ENCODE data around the gene NAA60. TPM values are rescaled to one million over a fixed set of nuclear protein-coding genes. Genes with fewer than 3 reads are reported as not detected.

NAA60 gene
- total and polyA plus RNA-seq, 7 experiments from 2014 or later = 38.7 to 63.7 (median 55.3) TPM

DNA sequence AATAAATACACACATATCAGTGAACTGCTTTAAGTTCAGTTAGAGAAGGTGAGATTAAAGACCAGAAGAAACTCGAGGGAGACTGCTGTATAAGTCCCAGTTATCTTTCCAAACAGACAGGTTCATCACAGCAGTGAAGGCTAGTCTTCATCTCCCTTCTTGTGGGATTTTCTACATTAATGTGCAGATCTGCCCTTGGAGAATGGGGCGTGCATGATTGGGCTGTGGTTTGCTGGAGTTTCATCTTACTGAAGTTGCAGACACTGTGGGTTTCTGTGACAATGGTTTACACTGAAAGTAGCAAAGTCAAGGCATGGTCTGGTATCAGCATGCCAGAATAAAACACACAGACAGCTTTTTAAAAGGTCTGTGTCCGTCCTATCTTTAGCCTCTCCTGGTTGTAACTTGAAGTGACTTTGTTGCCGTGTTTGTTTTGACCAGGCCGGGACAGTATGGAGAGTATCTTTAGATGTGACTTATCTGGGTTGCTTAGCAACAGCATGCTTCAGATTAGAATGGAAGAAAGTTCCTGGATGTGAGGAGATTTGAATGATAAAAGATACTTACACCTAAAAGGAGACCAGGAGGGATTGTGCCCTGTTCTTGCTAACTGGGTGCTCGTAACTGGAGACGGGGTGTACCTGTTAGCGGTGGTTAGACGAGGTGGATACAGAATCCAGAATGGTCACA, 16.1 kb downstream of the NAA60 start:
- Histone ChIP-seq H3K4me1 (ENCODE audit: control insufficient read depth in 2 of 2, insufficient read depth in 2 of 2, low read length in 2 of 2) (peaks cover 46 to 49% of the 10 kb centered on the region in 2 donors), H3K4me3 (ENCODE audit: low read length) (peak overlapping the region; percentile 84), H3K36me3 (ENCODE audit: control insufficient read depth in 2 of 3, insufficient read depth in 3 of 3, low read length in 3 of 3) (no peaks in the 10 kb centered on the region), H3K27ac (ENCODE audit: low read depth, low read length) (peak overlapping the region; percentile 96), H3K27me3 (ENCODE audit: control insufficient read depth in 2 of 2, insufficient read depth in 2 of 2, low read length in 2 of 2) (no peaks in the 10 kb centered on the region), H3K9me3 (ENCODE audit: control insufficient read depth in 2 of 3, low read length in 3 of 3) (no peaks in the 10 kb centered on the region)
- Mint-ChIP-seq H3K4me1 (peaks cover 42 to 70% (median 62%) of the 10 kb centered on the region in 7 donors), H3K4me3 (peak overlapping the region; percentile 74 to 97 (median 90)), H3K27ac (peak overlapping the region; percentile 62 to 97 (median 90)), H3K27me3 (no peaks in the 10 kb centered on the region), H3K36me3 (peaks cover 0 to 9% (median 0%) of the 10 kb centered on the region in 5 donors), H3K9me3 (peaks cover 0 to 3% (median 0%) of the 10 kb centered on the region in 11 donors)
- no peak for ATAC-seq
- peak in 6 of 9 donors; percentile 16 to 30 (median 25) for DNase-seq
- ChIA-PET POLR2A (interaction anchor here (0.9 to 1.5 kb wide), 3 partner anchors 177 to 325 kb away, joined by 3 to 4 read pairs (median 3); partner anchors contain the start of gene ZNF213), CTCF (interaction anchor here (1.7 kb wide), 1 partner anchor 327 kb away, joined by 6 read pairs; no protein-coding TSS in a partner anchor)
- intact Hi-C loops (cut with micrococcal nuclease) = loop anchor here (1.0 to 5.0 kb wide), 6 partner anchors 58 to 302 kb away; partner anchors contain the start of genes TIGD7 (in 1 of the 2), ZNF174 (in 1 of the 2), ZNF200 (in 1 of the 2) and ZNF75A (in 1 of the 2)

DNA sequence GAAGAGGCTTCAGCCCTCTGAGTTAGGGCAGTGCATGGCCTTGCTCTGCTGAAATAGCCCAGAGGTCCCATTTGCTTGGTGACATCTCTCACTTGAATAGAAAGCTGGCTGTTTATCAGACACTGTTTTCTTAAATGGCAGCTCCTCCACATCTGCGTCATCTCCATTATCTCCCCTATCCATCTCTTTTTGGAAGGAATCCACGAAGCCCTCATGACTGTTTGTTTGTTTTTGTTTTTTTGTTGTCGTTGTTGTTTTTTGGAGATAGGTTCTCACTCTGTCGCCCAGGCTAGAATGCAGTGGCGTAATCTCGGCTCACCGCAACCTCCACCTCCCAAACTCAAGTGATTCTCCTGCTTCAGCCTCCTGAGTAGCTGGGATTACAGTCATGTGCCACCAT, 16.6 kb downstream of the NAA60 start:
- intact Hi-C loops (cut with micrococcal nuclease) = no loop called here
- H3K36me3 Mint-ChIP-seq = peaks cover 0 to 9% (median 0%) of the 10 kb centered on the region in 5 donors
- no peaks in the 10 kb centered on the region for H3K9me3 ChIP-seq (ENCODE audit: control insufficient read depth in 2 of 3, low read length in 3 of 3)
- H3K4me1 ChIP-seq (ENCODE audit: control insufficient read depth in 2 of 2, insufficient read depth in 2 of 2, low read length in 2 of 2) = peaks cover 46 to 49% of the 10 kb centered on the region in 2 donors
- H3K27ac ChIP-seq (ENCODE audit: low read depth, low read length) = peak overlapping the region; percentile 96
- no peaks in the 10 kb centered on the region for H3K27me3 Mint-ChIP-seq
- peak overlapping the region in 8 of 9 donors; percentile 68 to 97 (median 92) for H3K27ac Mint-ChIP-seq
- H3K4me3 ChIP-seq (ENCODE audit: low read length) = no peak overlapping the region
- peaks cover 42 to 72% (median 62%) of the 10 kb centered on the region in 7 donors for H3K4me1 Mint-ChIP-seq
- CTCF ChIA-PET = interaction anchor here (1.5 to 1.7 kb wide), 2 partner anchors 328 to 330 kb away, joined by 6 to 7 read pairs; no protein-coding TSS in a partner anchor
- no peak for DNase-seq
- peaks cover 0 to 3% (median 0%) of the 10 kb centered on the region in 11 donors for H3K9me3 Mint-ChIP-seq
- no peak for ATAC-seq
- H3K36me3 ChIP-seq (ENCODE audit: control insufficient read depth in 2 of 3, insufficient read depth in 3 of 3, low read length in 3 of 3) = no peaks in the 10 kb centered on the region
- no peaks in the 10 kb centered on the region for H3K27me3 ChIP-seq (ENCODE audit: control insufficient read depth in 2 of 2, insufficient read depth in 2 of 2, low read length in 2 of 2)
- POLR2A ChIA-PET = interaction anchor here (0.6 to 1.2 kb wide), 4 partner anchors 49 to 276 kb away, joined by 3 to 4 read pairs (median 3); partner anchors contain the start of gene ZNF263
- peak overlapping the region; percentile 74 to 97 (median 90) for H3K4me3 Mint-ChIP-seq

DNA sequence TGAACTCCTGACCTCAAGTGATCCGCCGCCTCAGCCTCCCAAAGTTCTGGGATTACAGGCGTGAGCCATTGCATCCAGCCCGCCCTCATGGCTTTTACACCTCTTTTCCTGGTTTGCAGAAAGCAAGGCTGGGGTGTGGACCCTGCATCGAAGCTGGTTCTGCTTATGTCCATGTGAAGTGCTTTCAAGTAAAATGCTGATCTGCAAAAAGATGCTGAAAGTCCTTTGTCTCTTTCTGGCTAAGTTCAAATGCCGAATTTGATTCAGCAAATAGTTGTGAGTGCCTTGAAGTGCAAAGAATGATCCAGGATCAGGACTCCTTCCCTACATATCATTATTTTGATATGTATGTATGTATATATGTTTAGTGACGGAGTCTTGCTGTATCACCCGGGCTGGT, 17.1 kb downstream of the NAA60 start:
- peaks cover 0 to 4% (median 0%) of the 10 kb centered on the region in 3 experiments for H3K36me3 ChIP-seq (ENCODE audit: control insufficient read depth in 2 of 3, insufficient read depth in 3 of 3, low read length in 3 of 3)
- Mint-ChIP-seq H3K36me3 (peaks cover 0 to 13% (median 0%) of the 10 kb centered on the region in 5 donors), H3K4me3 (peak overlapping the region; percentile 19 to 93 (median 58)), H3K27me3 (no peaks in the 10 kb centered on the region), H3K4me1 (peaks cover 46 to 77% (median 67%) of the 10 kb centered on the region in 7 donors), H3K27ac (peak overlapping the region in 8 of 9 donors; percentile 71 to 97 (median 84)), H3K9me3 (peaks cover 0 to 3% (median 0%) of the 10 kb centered on the region in 11 donors)
- H3K27ac ChIP-seq (ENCODE audit: low read depth, low read length) = peak overlapping the region; percentile 96
- H3K4me1 ChIP-seq (ENCODE audit: control insufficient read depth in 2 of 2, insufficient read depth in 2 of 2, low read length in 2 of 2) = peaks cover 46 to 49% of the 10 kb centered on the region in 2 donors
- DNase-seq = no peak
- ChIA-PET CTCF (interaction anchor here (1.1 to 1.7 kb wide), 4 partner anchors 328 to 428 kb away, joined by 3 to 7 read pairs (median 4); no protein-coding TSS in a partner anchor), POLR2A (interaction anchor here (0.6 to 1.2 kb wide), 4 partner anchors 49 to 276 kb away, joined by 3 to 4 read pairs (median 3); partner anchors contain the start of gene ZNF263)
- no peaks in the 10 kb centered on the region for H3K9me3 ChIP-seq (ENCODE audit: control insufficient read depth in 2 of 3, low read length in 3 of 3)
- no peak overlapping the region for H3K4me3 ChIP-seq (ENCODE audit: low read length)
- H3K27me3 ChIP-seq (ENCODE audit: control insufficient read depth in 2 of 2, insufficient read depth in 2 of 2, low read length in 2 of 2) = no peaks in the 10 kb centered on the region
- intact Hi-C loops (cut with micrococcal nuclease) = no loop called here
- ATAC-seq = no peak

DNA sequence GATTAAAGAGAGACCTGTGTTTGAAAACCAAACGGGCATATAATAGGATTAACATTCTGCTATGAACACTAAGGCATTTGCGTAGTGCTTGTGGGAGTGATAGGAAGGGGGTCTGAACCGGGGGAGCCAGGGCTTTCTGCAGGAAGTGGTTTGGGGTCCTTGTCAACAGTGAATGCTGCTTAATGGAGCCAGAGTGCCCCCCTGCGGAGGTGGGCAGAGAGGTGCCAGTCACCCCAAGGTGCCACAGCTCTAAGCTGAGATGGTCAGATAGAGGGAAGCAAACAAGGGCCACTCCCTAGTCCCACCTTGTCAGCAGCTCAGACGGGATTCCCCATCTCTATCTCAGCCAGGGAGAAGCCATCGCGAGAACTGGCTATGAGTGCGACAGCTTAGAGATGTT, 17.7 kb downstream of the NAA60 start:
- H3K36me3 ChIP-seq (ENCODE audit: control insufficient read depth in 2 of 3, insufficient read depth in 3 of 3, low read length in 3 of 3) = peaks cover 0 to 8% (median 0%) of the 10 kb centered on the region in 3 experiments
- peak in 7 of 9 donors; percentile 48 to 70 (median 61) for DNase-seq
- H3K9me3 ChIP-seq (ENCODE audit: control insufficient read depth in 2 of 3, low read length in 3 of 3) = no peaks in the 10 kb centered on the region
- H3K4me3 Mint-ChIP-seq = peak overlapping the region; percentile 8 to 90 (median 48)
- peaks cover 45 to 80% (median 70%) of the 10 kb centered on the region in 7 donors for H3K4me1 Mint-ChIP-seq
- peaks cover 0 to 3% (median 0%) of the 10 kb centered on the region in 11 donors for H3K9me3 Mint-ChIP-seq
- POLR2A ChIA-PET = interaction anchor here (0.9 kb wide), 1 partner anchor 60 kb away, joined by 3 read pairs; the partner anchor contains the start of genes ZNF174 and ZSCAN32
- intact Hi-C loops (cut with micrococcal nuclease) = loop anchor here in 1 of 2 donors (1.0 kb wide), 1 partner anchor 458 kb away; no protein-coding TSS in a partner anchor
- peaks cover 46 to 49% of the 10 kb centered on the region in 2 donors for H3K4me1 ChIP-seq (ENCODE audit: control insufficient read depth in 2 of 2, insufficient read depth in 2 of 2, low read length in 2 of 2)
- H3K27ac ChIP-seq (ENCODE audit: low read depth, low read length) = peak overlapping the region; percentile 96
- CTCF ChIA-PET = interaction anchor here (0.6 to 1.5 kb wide), 5 partner anchors 326 to 1174 kb away, joined by 3 to 7 read pairs (median 3); partner anchors contain the start of gene ZNF213
- H3K27me3 ChIP-seq (ENCODE audit: control insufficient read depth in 2 of 2, insufficient read depth in 2 of 2, low read length in 2 of 2) = no peaks in the 10 kb centered on the region
- ATAC-seq = no peak
- H3K4me3 ChIP-seq (ENCODE audit: low read length) = no peak overlapping the region
- H3K27me3 Mint-ChIP-seq = no peaks in the 10 kb centered on the region
- peaks cover 0 to 13% (median 0%) of the 10 kb centered on the region in 5 donors for H3K36me3 Mint-ChIP-seq
- H3K27ac Mint-ChIP-seq = peak overlapping the region in 8 of 9 donors; percentile 21 to 97 (median 84)

DNA sequence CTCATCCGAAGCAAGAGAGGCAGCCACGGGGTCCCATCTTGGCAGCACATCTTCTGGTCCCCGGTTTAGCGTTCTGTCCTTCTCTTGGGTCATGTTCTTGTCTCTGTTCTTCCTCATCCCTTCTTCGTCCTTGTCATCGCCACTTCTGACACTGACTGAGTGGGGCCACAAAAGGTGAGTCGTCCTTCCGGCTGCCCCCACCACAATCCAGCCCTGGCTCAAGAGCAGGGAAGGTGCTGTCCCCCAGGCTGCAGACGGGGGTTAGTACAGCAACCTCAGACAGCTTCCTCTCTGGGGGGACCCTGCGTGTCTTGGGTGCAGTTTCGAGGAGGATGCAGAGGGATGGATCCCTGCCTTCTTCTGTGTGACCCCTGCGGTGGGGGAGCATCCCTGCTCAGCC, 21.8 kb downstream of the NAA60 start:
- no peak for ATAC-seq
- Histone ChIP-seq H3K4me3 (ENCODE audit: low read length) (no peak overlapping the region), H3K4me1 (ENCODE audit: control insufficient read depth in 2 of 2, insufficient read depth in 2 of 2, low read length in 2 of 2) (peaks cover 25 to 28% of the 10 kb centered on the region in 2 donors), H3K36me3 (ENCODE audit: control insufficient read depth in 2 of 3, insufficient read depth in 3 of 3, low read length in 3 of 3) (peaks cover 0 to 21% (median 0%) of the 10 kb centered on the region in 3 experiments), H3K27me3 (ENCODE audit: control insufficient read depth in 2 of 2, insufficient read depth in 2 of 2, low read length in 2 of 2) (no peaks in the 10 kb centered on the region), H3K27ac (ENCODE audit: low read depth, low read length) (no peak overlapping the region), H3K9me3 (ENCODE audit: control insufficient read depth in 2 of 3, low read length in 3 of 3) (no peaks in the 10 kb centered on the region)
- peaks cover 35 to 89% (median 75%) of the 10 kb centered on the region in 7 donors for H3K4me1 Mint-ChIP-seq
- peaks cover 0 to 12% (median 0%) of the 10 kb centered on the region in 5 donors for H3K36me3 Mint-ChIP-seq
- H3K27ac Mint-ChIP-seq = peak overlapping the region in 3 of 9 donors; percentile 47 to 80 (median 54)
- ChIA-PET CTCF (interaction anchor here (0.6 kb wide), 1 partner anchor 334 kb away, joined by 3 read pairs; no protein-coding TSS in a partner anchor), POLR2A (no interaction called here)
- DNase-seq = no peak
- H3K27me3 Mint-ChIP-seq = no peaks in the 10 kb centered on the region
- H3K9me3 Mint-ChIP-seq = peaks cover 0 to 1% (median 0%) of the 10 kb centered on the region in 11 donors
- peak overlapping the region in 2 of 10 donors; percentile 34 to 48 for H3K4me3 Mint-ChIP-seq
- intact Hi-C loops (cut with micrococcal nuclease) = no loop called here

Measured in naive thymus-derived CD4-positive, alpha-beta T cell (primary cell).